ENCODE measurements around the gene SUPT16H. TPM values are rescaled to one million over a fixed set of nuclear protein-coding genes. Genes with fewer than 3 reads are reported as not detected.
"Not testable (repeated sequence)": the region's sequence is repeated elsewhere in the genome, so short reads cannot be mapped to it uniquely, and the experiment has no call there.

Gene SUPT16H
- total RNA-seq, 2 donors from 2014 or later, result 38.1 to 39.8 TPM

DNA sequence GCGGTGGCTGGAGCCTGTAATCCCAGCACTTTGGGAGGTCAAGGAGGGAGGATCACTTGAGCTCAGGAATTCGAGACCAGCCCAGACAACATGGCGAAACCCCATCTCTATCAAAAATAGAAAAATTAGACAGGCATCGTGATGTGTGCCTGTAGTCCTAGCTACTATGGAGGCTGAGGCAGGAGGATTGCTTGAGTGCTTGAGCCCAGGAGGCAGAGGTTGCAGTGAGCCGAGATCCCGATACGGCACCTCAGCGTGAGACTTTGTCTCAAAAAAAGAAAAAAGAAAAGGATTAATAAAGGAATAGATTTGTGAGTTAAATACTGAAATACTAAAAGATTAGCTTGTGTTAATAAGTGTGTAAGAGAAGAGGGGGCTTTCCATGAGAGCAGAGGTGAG, 74.6 kb downstream of the SUPT16H start:
- peak; percentile 2 for ATAC-seq
- intact Hi-C loops (cut with DNase I, micrococcal nuclease), result no loop called here

GRCh38 chr14:21308479-21309237, 75.2 kb downstream of the SUPT16H start:
- ATAC-seq (peak; percentile 89), DNase-seq (peak; percentile 82 to 94)
- intact Hi-C loops (cut with DNase I, micrococcal nuclease), result no loop called here

More for the DNA sequence above, 74.6 kb downstream of the SUPT16H start:
- DNase-seq, result no peak

DNA sequence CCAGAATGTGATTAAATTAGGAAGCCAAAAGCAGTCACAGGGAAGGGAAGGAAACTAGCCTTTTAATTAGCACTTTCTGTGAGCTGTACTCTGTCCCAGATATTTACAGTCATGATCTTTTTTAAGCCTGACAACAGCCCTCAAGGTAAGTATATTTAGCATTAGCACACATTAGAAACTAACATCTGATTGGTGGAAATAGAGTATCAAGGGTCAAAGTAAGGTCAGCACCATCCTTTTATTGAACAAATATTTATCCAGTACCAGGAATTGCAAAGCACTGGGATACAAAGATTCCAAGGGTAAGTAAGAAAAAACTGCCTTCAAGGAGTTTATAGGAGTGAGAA, 75.7 kb downstream of the SUPT16H start:
- no peak for DNase-seq
- intact Hi-C loops (cut with DNase I, micrococcal nuclease), result no loop called here
- ATAC-seq, result peak; percentile 62

DNA sequence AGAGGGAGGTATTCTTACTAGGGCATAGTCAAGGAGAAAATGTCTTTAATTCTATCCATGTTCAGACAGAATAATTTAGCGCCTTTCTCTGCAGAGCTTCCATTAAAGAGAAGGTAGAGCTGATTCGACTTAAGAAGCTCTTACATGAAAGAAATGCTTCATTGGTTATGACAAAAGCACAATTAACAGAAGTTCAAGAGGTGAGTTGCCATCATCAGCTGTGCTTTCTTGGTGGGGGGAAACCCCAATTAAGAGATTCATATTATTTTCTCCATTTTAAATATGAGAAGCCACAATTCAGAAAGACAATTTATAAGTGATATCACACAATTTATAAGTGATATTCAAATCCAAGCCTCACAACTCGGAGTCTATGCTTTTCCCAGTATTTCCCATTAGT, 76.2 kb downstream of the SUPT16H start:
- ATAC-seq, result no peak
- intact Hi-C loops (cut with DNase I, micrococcal nuclease), result no loop called here

DNA sequence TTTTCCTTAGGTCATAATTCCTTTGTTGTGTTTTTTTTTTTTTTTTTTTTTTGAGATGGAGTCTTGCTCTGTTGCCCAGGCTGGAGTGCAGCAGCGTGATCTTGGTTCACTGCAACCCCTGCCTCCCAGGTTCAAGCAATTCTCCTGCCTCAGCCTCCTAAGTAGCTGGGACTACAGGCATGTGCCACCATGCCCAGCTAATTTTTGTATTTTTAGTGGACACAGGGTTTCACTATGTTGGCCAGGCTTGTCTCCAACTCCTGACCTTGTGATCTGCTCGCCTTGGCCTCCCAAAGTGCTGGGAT, 81.0 kb downstream of the SUPT16H start:
- intact Hi-C loops (cut with DNase I, micrococcal nuclease); ATAC-seq; DNase-seq: not testable (repeated sequence)

More for the DNA sequence above, 76.2 kb downstream of the SUPT16H start:
- no peak for DNase-seq

- ATAC-seq (no peak), DNase-seq (no peak)
- intact Hi-C loops (cut with DNase I, micrococcal nuclease), result no loop called here
Measured at GRCh38 chr14:21302013-21302835, 81.6 kb downstream of the SUPT16H start.

Other genes starting within 250 kb of the SUPT16H start
- gene OR5AU1, start 228.0 kb downstream of the SUPT16H start, total RNA-seq, result not detected
- 100 to 1,000 TPM; 251 to 271 TPM for gene HNRNPC, start 114.6 kb downstream of the SUPT16H start, total RNA-seq
- gene RPGRIP1, start 103.9 kb downstream of the SUPT16H start, total RNA-seq, result under 1 TPM in 1 of 2 donors, not detected in 1; 0.17 TPM
- 10 to 100 TPM; 58.5 to 59.0 TPM for gene CHD8, start 72.1 kb upstream of the SUPT16H start, total RNA-seq
- 10 to 100 TPM; 13.3 to 16.0 TPM for gene RAB2B, start 92.9 kb upstream of the SUPT16H start, total RNA-seq
- 10 to 100 TPM; 80.2 to 85.2 TPM for gene TOX4, start 93.2 kb upstream of the SUPT16H start, total RNA-seq
- 10 to 100 TPM; 24.2 to 28.9 TPM for gene METTL3, start 127.3 kb upstream of the SUPT16H start, total RNA-seq
- gene SALL2, start 142.3 kb upstream of the SUPT16H start, total RNA-seq, result 1 to 10 TPM; 1.1 to 3.8 TPM
- not detected for gene OR10G3, start 196.1 kb upstream of the SUPT16H start, total RNA-seq

All from left colon (tissue), 2 donors.